IMR-90 (cell line): ENCODE measurements around the gene EXOC2.

Experiments used
- CTCF ChIP-seq: conservative IDR thresholded peaks from 2 replicates; pipeline ENCODE4 v1.5.1; 2012; ENCODE audit warnings: mild to moderate bottlenecking, low read depth, low read length, improper control_type of control experiment
- ELK1 ChIP-seq: fragments of 150-350 bp; IDR thresholded peaks from 2 replicates; pipeline ENCODE4 v1.6.1; 2016; ENCODE audit warnings: low read depth, mild to moderate bottlenecking, low read length, moderate library complexity, borderline replicate concordance
- MXI1 ChIP-seq: IDR thresholded peaks from 2 replicates; pipeline ENCODE4 v1.6.1; 2012; ENCODE audit warnings: low read depth, mild to moderate bottlenecking, low read length, moderate library complexity, borderline replicate concordance
- POLR2A ChIP-seq: IDR thresholded peaks from 2 replicates; pipeline ENCODE4 v1.6.1; 2012; ENCODE audit warnings: mild to moderate bottlenecking, low read depth, low read length
- RCOR1 ChIP-seq: IDR thresholded peaks from 2 replicates; pipeline ENCODE4 v1.6.1; 2012; ENCODE audit warnings: mild to moderate bottlenecking, low read length, improper control_type of control experiment; ENCODE audit not compliant: insufficient replicate concordance

DNA sequence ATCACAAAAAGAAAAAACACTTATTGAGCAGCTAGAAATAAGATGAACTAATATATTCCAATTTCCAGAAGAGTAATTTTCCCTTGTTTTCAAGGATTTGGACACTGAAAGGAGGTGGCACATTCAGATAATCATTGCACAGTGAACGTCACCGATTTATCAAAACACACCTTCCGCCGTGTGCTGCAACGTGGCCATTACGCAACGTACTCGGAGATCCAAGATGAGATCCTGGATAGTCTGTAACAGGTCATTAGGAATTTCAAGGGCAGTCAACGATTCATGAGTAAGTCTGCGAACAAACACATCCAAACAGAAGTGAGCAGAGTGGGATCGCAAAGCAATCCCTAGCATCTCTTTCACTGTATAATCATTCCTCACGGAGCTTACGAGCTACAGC is 129.1 kb downstream of the EXOC2 start:
- TF ChIP-seq CTCF (no peak), POLR2A (no peak), MXI1 (no peak), RCOR1 (no peak), ELK1 (no peak)
